NCI-H69 (cell line): Measurements from ENCODE around the gene PRDM12.

Experiments
- DNase-seq: peaks from one replicate; lab custom pipeline; 2025; lab: John Stamatoyannopoulos, UW

PRDM12 gene

GRCh38 chr9:130720762-130721161 is 56.4 kb downstream of the PRDM12 start:
- no peak for DNase-seq

- no peak for DNase-seq
These were observed 64.3 kb downstream of the PRDM12 start for GRCh38 chr9:130728721-130729120.

GRCh38 chr9:130729145-130729544 is 64.8 kb downstream of the PRDM12 start:
- DNase-seq = peak; percentile 19

GRCh38 chr9:130731355-130731754 is 67.0 kb downstream of the PRDM12 start:
- DNase-seq = peak; percentile 94

GRCh38 chr9:130732136-130732535 is 67.7 kb downstream of the PRDM12 start:
- DNase-seq = peak; percentile 98
